Stimulated activated memory B cell treated with anti-CD40 and anti-IgM and Interleukin-4, amounts not matched to agents 10 μg/mL and 1 μg/mL and 100 μg/mL, for 72 hours (primary cell): ENCODE measurements around the gene ZBED4.

Source experiments
- ATAC-seq: fragments of 150-1000 bp; cut with Tn5 transposase; 2 replicates; pipeline ENCODE4 v1.10.0; 2021
- H3K27ac Mint-ChIP-seq: one replicate; pipeline ENCODE4 v1.8.0; 2022; ENCODE audit warnings: mild to moderate bottlenecking, mixed read lengths
- H3K27me3 Mint-ChIP-seq: one replicate; pipeline ENCODE4 v1.8.0; 2022; ENCODE audit warnings: mixed read lengths
- H3K36me3 Mint-ChIP-seq: one replicate; pipeline ENCODE4 v1.8.0; 2022; ENCODE audit warnings: mixed read lengths
- H3K4me1 Mint-ChIP-seq: one replicate; pipeline ENCODE4 v1.8.0; 2022; ENCODE audit warnings: mixed read lengths
- H3K4me3 Mint-ChIP-seq: one replicate; pipeline ENCODE4 v1.8.0; 2022; ENCODE audit warnings: mild to moderate bottlenecking, moderate library complexity, mixed read lengths
- H3K9me3 Mint-ChIP-seq: one replicate; pipeline ENCODE4 v1.8.0; 2022; ENCODE audit warnings: mixed read lengths

The ZBED4 gene

DNA sequence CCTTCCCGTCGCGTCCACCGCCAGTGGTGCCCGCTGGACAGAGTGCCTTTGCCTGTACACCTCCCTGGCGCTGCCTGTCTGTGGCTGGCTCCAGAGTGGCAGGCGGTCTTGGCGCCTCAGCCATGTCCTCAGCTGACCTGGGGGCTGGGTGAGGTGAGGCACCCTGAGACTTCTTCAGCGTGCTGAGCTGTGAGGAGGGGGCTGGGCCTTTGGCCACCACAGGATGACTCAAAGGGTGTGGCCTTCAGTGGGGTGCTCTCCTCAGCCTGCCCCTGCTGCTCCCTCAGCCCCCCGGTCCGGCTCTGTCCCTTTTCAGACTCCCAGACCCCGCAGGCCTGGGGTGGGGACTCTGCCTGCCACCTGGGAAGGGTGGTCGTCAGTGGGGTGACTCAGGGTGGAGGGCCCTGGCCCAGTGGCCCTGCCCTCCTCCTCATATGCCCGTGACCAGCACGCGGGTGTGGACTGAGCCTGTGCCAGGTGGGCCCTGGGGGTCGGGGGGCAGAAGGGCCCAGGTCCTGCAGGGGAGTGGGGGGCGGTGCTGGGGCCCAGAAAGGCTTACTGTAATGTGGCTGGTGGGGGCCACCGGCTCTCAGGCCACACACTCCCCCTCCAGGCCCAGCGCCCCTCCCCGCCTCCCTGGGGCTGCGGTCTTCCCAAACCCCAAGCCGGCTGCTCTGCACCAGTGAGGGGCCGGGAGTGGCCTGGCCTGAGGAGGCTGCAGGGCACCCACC lies 80.7 kb downstream of the ZBED4 start:
- no peaks in the 10 kb centered on the region for H3K9me3 Mint-ChIP-seq
- H3K4me3 Mint-ChIP-seq: peak overlapping the region; percentile 83
- no peaks in the 10 kb centered on the region for H3K36me3 Mint-ChIP-seq
- H3K4me1 Mint-ChIP-seq: peaks cover 56% of the 10 kb centered on the region
- no peaks in the 10 kb centered on the region for H3K27me3 Mint-ChIP-seq
- peak overlapping the region; percentile 86 for H3K27ac Mint-ChIP-seq
- ATAC-seq: peak; percentile 0

DNA sequence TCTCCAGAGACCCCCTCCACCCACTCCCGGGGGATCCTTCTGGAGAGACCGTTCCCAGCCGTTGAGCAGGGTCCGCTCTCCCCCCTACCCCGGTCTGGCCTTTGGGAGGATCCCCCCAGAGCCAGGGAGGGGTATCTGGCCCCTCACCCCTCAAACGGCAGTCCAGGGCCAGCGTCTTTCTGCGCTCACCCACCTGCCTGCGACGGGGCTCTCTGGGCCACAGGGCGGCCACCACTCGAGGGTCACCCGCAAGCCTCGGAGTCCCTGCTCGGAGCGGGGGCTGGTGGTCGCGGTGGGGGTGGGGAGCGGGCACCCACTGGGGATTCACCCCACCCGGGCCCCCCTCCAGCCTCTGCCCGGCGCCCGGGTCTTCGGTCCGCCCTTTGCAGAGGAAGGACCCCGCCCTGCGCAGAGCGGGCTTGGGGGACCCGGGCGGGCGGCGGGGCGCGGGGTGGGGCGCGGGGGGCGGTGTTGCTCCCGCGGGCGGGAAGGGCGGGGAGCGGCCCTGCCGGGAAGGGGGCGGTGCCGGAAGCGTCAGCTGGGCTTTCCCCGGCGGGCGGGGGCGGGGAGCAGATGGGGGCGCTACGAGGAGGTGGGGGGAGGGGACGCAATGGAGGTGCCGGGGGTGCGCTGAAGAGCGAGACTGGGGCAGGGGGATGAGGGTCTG lies 81.4 kb downstream of the ZBED4 start:
- Mint-ChIP-seq H3K4me3 (peak overlapping the region; percentile 83), H3K27me3 (no peaks in the 10 kb centered on the region), H3K4me1 (peaks cover 53% of the 10 kb centered on the region), H3K27ac (peak overlapping the region; percentile 86), H3K36me3 (no peaks in the 10 kb centered on the region), H3K9me3 (no peaks in the 10 kb centered on the region)
- peak; percentile 37 for ATAC-seq

DNA sequence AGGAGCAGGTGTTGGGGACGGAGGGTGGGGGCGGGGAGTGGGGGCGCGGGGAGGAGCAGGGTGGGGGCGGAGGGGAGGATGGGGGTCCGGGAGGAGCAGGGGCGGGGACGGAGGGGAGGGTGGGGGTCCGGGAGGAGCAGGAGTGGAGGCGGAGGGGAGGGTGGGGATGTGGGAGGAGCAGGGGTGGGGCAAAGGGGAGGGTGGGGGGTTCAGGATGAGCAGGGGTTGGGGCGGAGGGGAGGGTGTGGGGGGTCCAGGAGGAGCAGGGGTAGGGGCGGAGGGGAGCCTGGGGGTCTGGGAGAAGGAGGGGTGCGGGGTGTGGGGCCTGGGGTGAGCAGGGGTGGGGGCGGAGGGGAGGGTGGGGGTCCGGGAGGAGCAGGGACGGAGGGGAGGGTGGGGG lies 81.9 kb downstream of the ZBED4 start:
- H3K27ac Mint-ChIP-seq: peak overlapping the region; percentile 86
- no peaks in the 10 kb centered on the region for H3K27me3 Mint-ChIP-seq
- peak overlapping the region; percentile 68 for H3K4me3 Mint-ChIP-seq
- no peak for ATAC-seq
- peaks cover 48% of the 10 kb centered on the region for H3K4me1 Mint-ChIP-seq
- peaks cover under 1% of the 10 kb centered on the region for H3K36me3 Mint-ChIP-seq
- no peaks in the 10 kb centered on the region for H3K9me3 Mint-ChIP-seq

DNA sequence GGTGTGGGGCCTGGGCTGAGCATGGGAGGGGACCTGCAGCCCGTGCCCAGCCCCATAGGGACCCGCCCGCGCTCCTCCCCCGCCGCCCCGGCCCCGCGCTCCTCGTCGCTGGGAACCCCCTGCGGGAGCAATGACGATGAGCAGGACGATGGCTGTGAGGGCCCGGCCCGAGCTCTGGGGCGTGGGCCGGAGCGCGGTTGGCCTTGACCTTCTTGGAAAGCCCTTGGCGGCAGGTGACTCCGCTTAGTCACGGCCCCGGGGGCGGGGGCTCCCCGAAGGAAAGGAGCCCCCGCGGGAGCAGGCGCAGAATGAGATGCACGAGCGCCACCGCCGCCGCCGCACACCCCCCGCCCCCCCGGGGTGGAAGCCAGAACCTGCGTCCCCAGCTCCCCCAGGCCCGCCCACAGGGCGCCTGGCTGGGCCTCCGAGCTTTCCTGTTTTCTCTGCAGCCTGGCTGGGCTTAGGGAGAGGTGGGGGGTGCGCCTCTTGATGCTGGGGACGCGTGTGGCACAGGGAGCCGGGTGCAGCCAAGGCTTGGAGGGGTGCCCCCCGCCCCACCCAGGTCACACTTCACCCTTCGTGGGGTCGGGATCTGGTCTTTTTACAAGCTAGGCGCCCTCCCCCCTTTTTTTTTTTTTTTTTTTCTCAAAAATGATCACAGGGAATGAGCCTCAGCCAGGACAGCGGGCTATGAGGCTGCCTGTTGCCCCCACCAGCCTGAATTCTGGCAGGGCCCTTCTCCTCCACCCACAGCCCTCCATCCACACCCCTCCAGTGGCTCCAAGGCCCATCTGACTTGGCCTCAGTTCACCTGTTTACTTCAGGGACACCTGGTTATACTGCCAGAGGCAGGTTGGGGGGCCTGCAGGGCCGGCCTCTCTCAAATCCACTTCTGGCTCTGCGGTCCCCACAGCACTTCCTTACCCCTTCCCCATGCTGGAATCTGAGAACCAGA lies 82.7 kb downstream of the ZBED4 start:
- Mint-ChIP-seq H3K27me3 (no peaks in the 10 kb centered on the region), H3K27ac (peak overlapping the region; percentile 86), H3K4me3 (peak overlapping the region; percentile 61), H3K36me3 (peaks cover 8% of the 10 kb centered on the region), H3K4me1 (peaks cover 47% of the 10 kb centered on the region), H3K9me3 (peaks cover 3% of the 10 kb centered on the region)
- peak; percentile 84 for ATAC-seq

DNA sequence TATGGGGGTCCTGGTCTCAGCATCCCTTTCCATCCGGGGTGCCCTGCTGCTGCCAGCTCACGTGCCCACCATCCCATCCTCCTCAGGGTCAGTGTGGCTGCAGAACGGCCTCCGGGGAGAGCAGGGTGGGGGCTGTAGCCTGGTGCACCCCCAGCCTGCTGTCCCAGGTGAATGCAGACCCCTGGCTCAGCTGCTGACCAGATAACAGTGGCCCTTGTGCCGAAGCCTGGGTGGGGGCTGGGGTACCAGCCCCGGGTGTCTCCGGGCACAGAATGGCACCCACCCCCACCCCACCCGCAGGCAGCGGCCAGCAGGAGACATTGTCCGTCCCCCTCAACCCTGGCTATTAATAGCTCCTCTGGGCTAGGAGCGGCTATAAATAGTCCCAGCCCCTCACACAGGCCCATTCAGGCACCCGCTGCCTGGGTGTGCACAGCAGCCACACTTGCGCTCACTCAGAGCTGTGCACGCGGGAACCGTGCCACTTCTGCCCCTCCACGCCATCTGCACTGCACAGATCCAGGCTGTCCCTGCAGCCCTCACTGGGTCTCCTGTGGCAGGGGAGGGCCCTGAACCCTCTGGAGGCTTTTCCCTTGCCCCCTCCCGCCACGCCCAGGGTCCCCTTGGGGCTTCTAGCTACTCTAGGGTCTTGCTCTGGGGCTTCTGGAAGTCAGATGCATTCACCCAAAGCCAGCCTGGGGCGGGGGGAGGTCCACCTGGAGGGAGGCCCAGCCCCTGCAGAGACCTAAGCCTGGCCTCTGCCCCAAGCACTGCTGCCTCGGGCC lies 83.5 kb downstream of the ZBED4 start:
- no peak for ATAC-seq
- Mint-ChIP-seq H3K36me3 (peaks cover 8% of the 10 kb centered on the region), H3K27ac (peak overlapping the region; percentile 86), H3K9me3 (peaks cover 3% of the 10 kb centered on the region), H3K4me3 (peak overlapping the region; percentile 61), H3K4me1 (peaks cover 42% of the 10 kb centered on the region), H3K27me3 (no peaks in the 10 kb centered on the region)

DNA sequence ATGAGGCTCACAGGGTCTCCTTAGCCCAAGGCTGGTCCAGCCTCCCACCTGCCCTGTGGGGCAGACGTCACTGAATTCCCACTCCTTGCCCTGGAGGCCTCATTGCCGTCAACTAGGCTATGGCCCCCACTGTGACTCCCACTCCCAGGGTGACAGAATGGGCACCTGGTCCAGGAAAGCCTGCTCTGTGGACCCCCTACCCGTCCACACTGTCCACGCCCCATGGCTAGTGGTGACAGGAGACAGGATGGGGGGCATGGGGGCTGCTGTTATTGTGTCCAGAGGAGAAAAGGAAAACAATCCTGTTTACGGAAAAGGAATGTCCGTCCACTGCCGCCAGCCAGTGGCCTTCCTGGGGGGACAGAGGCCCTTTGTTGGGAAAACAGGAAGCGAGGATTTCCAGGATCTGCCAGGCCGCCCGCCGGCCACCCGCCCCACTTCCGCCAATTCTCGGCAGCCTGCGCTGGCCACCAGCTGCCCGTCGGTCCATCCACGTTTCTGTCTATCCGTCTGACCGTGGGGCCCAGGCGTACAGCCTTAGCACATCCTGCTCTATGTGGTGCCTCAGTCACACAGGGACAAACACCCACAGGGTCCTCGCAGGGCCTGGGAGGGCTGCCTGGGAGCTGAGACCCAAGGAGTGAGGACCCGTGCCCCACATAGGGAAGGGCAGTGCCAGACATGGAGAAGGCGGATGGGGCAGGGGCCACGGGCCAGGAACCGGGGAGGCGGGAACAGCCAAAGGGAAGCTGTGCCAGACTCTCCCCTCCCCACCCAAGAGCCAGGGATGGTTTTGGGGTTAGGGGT lies 84.3 kb downstream of the ZBED4 start:
- Mint-ChIP-seq H3K27me3 (no peaks in the 10 kb centered on the region), H3K36me3 (peaks cover 8% of the 10 kb centered on the region), H3K4me1 (peaks cover 36% of the 10 kb centered on the region), H3K9me3 (peaks cover 3% of the 10 kb centered on the region), H3K27ac (peak overlapping the region; percentile 86), H3K4me3 (no peak overlapping the region)
- ATAC-seq: no peak

DNA sequence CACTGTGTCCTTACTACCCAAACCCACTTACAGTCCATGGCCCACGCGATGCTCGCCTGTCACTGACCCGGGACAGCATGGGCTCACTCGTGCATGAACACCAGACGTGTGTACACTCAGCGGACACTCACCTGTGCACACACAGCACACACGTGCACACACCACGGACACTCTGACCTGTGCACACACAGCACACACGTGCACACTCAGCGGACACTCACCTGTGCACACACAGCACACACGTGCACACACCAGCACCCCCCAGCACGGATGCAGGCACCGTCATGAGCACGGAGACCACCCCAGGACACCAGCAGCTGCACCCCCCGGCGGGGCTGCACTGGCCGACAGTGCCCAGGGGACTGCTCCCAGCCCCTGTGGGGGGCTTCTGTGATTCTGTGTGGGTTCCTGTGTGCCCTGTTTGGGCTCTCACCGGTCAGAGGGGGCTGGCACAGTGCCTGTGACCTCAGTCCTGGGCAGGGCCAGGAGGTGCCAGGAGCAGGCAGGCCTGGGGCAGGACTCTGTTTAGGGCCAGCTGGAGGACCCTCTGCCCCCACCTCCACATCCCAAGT lies 85.0 kb downstream of the ZBED4 start:
- H3K27me3 Mint-ChIP-seq: no peaks in the 10 kb centered on the region

More for the DNA sequence above, 85.0 kb downstream of the ZBED4 start:
- Mint-ChIP-seq H3K36me3 (peaks cover 8% of the 10 kb centered on the region), H3K4me3 (no peak overlapping the region), H3K27ac (peak overlapping the region; percentile 20), H3K4me1 (peaks cover 32% of the 10 kb centered on the region), H3K9me3 (peaks cover 3% of the 10 kb centered on the region)
- ATAC-seq: no peak
